ENCODE results near the gene CPLX4. TPM values are rescaled to one million over a fixed set of nuclear protein-coding genes. Genes with fewer than 3 reads are reported as not detected.

The CPLX4 gene
- total RNA-seq, 1 experiment from 2014 or later, result not detected

Other genes starting within 250 kb of the CPLX4 start
- gene SEC11C, start 178.8 kb downstream of the CPLX4 start, total RNA-seq (2021), result 44.3 to 49.5 TPM (median 45.9 TPM) in 3 replicates
- gene GRP, start 98.5 kb downstream of the CPLX4 start, total RNA-seq (2021), result 0.22 TPM in 1 of 3 replicates, not detected in the others
- gene RAX, start 45.2 kb downstream of the CPLX4 start, total RNA-seq (2021), result 0.57 to 0.94 TPM (median 0.89 TPM) in 3 replicates
- 77.3 to 84.0 TPM (median 78.7 TPM) in 3 replicates for gene LMAN1, start 40.6 kb upstream of the CPLX4 start, total RNA-seq (2021)